PC-9 (cell line): Measurements from ENCODE around the gene F11.

ENCODE experiments used
- EZH2 ChIP-seq: fragments of 200-600 bp; sonication (generic); IDR thresholded peaks from 2 replicates; pipeline ENCODE4 v1.8.0; 2017; ENCODE audit warnings: antibody characterized with exemption, low read depth
- TF ChIP-seq, protein P1 (sequence below): fragments of 200-600 bp; sonication (generic); conservative IDR thresholded peaks from 2 replicates; pipeline ENCODE4 v1.6.1; 2017; ENCODE audit warnings: mixed run types, antibody characterized with exemption, mild to moderate bottlenecking, moderate library complexity

DNA sequence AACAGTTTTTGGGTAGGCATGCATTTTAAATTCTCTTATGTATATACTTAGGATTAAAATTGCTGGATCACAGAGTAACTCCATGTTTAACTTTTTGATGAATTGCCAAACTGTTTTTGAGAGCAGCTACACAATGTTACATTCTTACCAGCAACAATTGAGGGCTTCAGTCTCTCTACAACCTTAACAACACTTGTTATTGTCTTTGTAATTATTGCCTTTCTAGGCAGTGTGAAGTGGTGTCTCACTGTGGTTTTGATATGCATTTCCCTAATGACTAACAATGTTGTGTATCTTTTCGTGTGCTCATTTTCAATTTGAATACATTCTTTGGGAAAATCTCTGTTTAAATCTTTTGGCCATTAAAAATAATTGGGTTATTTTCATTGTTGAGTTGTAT, 17.3 kb upstream of the F11 start:
- TF ChIP-seq, protein P1, sequence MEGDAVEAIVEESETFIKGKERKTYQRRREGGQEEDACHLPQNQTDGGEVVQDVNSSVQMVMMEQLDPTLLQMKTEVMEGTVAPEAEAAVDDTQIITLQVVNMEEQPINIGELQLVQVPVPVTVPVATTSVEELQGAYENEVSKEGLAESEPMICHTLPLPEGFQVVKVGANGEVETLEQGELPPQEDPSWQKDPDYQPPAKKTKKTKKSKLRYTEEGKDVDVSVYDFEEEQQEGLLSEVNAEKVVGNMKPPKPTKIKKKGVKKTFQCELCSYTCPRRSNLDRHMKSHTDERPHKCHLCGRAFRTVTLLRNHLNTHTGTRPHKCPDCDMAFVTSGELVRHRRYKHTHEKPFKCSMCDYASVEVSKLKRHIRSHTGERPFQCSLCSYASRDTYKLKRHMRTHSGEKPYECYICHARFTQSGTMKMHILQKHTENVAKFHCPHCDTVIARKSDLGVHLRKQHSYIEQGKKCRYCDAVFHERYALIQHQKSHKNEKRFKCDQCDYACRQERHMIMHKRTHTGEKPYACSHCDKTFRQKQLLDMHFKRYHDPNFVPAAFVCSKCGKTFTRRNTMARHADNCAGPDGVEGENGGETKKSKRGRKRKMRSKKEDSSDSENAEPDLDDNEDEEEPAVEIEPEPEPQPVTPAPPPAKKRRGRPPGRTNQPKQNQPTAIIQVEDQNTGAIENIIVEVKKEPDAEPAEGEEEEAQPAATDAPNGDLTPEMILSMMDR: no peak
- no peak for TF ChIP-seq EZH2
